Tibial artery (tissue), 4 donors: ENCODE data around the gene SESN3.

ENCODE experiments used
- DNase-seq, 2 donors: peaks; one replicate each; pipeline ENCODE4 v3.0.0-alpha.2; 2019
- H3K27ac ChIP-seq, 2 donors: fragments of 200-600 bp; sonication (generic) in 1 of 2; 1 replicate in 1 of 2; 2 replicates in 1 of 2; pipeline ENCODE4 v1.5.1; 2018 to 2019; ENCODE audit warnings: mild to moderate bottlenecking in 1 of 2
- H3K27me3 ChIP-seq, 2 donors: fragments of 200-600 bp; sonication (generic) in 1 of 2; one replicate each; pipeline versions ENCODE4 v1.5.1 to v1.6.0; 2016 to 2019
- H3K36me3 ChIP-seq, 3 donors: fragments of 200-600 bp; sonication (generic) in 2 of 3; one replicate each; pipeline ENCODE4 v1.5.1; 2016 to 2019; ENCODE audit warnings: mild to moderate bottlenecking in 2 of 3
- H3K4me1 ChIP-seq, 4 donors: fragments of 200-600 bp; sonication (generic) in 2 of 4; 1 replicate in 3 of 4; 2 replicates in 1 of 4; pipeline ENCODE4 v1.5.1; 2016 to 2019
- H3K4me3 ChIP-seq, 2 donors: fragments of 200-600 bp; sonication (generic) in 1 of 2; 1 replicate in 1 of 2; 2 replicates in 1 of 2; pipeline ENCODE4 v1.5.1; 2018 to 2019; ENCODE audit warnings: mild to moderate bottlenecking in 2 of 2
- H3K9me3 ChIP-seq, 3 donors: fragments of 200-600 bp; sonication (generic) in 1 of 3; one replicate each; pipeline ENCODE4 v1.5.1; 2016 to 2019
- CTCF ChIP-seq, 2 experiments: fragments of 200-600 bp in 1 of 2; fragments of 450-650 bp in 1 of 2; IDR thresholded peaks; one replicate each; pipeline ENCODE4 v1.5.1; 2017 to 2019; ENCODE audit warnings: antibody characterized with exemption in 2 of 2, mild to moderate bottlenecking in 1 of 2, moderate library complexity in 1 of 2
- intact Hi-C: fragments of 100-400 bp; cut with DNase I; formaldehyde crosslinking; loops from one replicate; pipeline ENCODE4 v1.15.0; 2023; ENCODE audit warnings: low total_unique reads

Gene SESN3

DNA sequence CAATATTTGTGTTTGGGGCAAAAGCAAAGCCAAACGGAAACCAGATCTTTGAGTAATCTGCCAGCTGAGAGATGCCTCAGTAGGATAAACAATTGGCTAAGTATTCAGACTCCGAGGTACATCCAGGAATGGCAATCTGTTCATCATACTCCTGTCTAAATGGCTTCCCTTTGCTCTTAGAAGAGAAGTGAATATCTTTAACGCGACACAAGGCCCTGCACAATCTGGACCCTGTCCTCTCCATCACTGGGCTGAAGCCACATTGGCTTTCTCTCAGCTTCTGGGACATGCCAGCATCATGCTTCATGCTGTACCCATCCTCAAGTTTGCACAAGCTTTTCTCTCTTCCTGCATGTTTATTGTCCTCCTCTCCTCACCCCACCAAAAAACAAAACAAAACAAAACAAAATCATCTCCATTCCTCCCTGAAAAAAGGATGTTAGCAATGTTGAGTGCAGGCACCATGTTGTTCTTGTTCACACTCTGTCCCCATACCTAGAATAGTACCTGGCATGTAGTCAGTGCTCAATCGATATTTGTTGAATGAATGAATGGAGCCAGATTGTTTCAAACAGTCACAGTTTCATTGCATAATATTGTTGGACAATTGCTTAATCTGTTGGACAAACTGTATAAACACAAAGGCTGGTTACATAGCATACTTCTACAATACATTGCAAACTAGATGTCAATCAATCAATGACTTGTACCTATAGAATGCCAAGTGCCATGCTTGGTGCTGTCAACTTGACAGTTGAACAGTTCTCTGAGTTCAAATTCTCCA, 38.2 kb upstream of the SESN3 start:
- H3K9me3 ChIP-seq, result no peaks in the 10 kb centered on the region
- intact Hi-C loops, result no loop called here
- DNase-seq, result no peak
- peaks cover 0 to 22% (median 6%) of the 10 kb centered on the region in 4 donors for H3K4me1 ChIP-seq
- no peak overlapping the region for H3K27ac ChIP-seq
- no peak overlapping the region for H3K4me3 ChIP-seq
- H3K27me3 ChIP-seq, result no peaks in the 10 kb centered on the region
- no peaks in the 10 kb centered on the region for H3K36me3 ChIP-seq
- TF ChIP-seq CTCF (IDR thresholded peaks at IDR 0.05), result no peak

GRCh38 chr11:95268391-95268790, 37.4 kb upstream of the SESN3 start:
- intact Hi-C loops, result no loop called here
- no peaks in the 10 kb centered on the region for H3K36me3 ChIP-seq
- TF ChIP-seq CTCF (IDR thresholded peaks at IDR 0.05), result no peak
- no peaks in the 10 kb centered on the region for H3K9me3 ChIP-seq
- no peak for DNase-seq
- H3K4me1 ChIP-seq, result peaks cover 0 to 22% (median 6%) of the 10 kb centered on the region in 4 donors
- H3K27me3 ChIP-seq, result no peaks in the 10 kb centered on the region
- H3K4me3 ChIP-seq, result no peak overlapping the region
- no peak overlapping the region for H3K27ac ChIP-seq

GRCh38 chr11:95267601-95268213, 36.7 kb upstream of the SESN3 start:
- no peak for DNase-seq
- Histone ChIP-seq H3K36me3 (no peaks in the 10 kb centered on the region), H3K4me3 (no peak overlapping the region), H3K9me3 (no peaks in the 10 kb centered on the region), H3K4me1 (peaks cover 0 to 22% (median 6%) of the 10 kb centered on the region in 4 donors), H3K27ac (no peak overlapping the region), H3K27me3 (no peaks in the 10 kb centered on the region)
- TF ChIP-seq CTCF (IDR thresholded peaks at IDR 0.05), result no peak
- intact Hi-C loops, result no loop called here

DNA sequence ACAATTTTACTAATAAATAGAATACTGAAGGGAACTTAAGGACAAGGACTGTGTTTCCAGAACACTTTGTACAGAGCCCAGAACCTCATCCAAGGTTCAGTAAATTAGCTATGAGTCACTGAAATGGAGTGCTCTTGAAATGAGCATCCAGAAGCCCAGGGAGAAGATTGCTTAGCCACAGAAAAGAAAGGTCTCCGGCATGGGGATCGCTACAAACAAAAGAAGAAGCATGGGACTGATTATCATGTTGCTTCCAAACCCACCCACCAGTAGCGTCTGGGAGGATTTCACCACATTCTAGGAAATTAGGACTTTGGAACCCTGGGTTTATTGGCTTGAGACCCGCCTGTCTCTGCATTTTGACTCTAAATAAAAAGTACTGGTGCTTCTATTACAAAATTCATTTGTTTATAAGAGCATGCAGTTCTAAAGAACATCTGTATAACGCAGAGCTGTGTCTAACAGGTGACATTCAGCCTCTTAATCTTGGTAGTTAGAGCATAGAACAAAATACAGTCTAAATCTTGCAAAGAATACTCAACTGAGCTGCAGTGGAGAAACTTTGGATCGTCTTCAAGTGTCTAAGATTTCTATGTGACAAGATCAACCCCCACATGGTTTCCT, 35.9 kb upstream of the SESN3 start:
- peak overlapping the region in 1 of 2 donors; percentile 16 for H3K27ac ChIP-seq
- intact Hi-C loops, result no loop called here
- peak in 1 of 2 donors; percentile 42 for DNase-seq

GRCh38 chr11:95264881-95265280, 33.9 kb upstream of the SESN3 start:
- Histone ChIP-seq H3K4me3 (no peak overlapping the region), H3K36me3 (no peaks in the 10 kb centered on the region), H3K4me1 (peaks cover 0 to 22% (median 6%) of the 10 kb centered on the region in 4 donors), H3K27ac (no peak overlapping the region), H3K9me3 (no peaks in the 10 kb centered on the region), H3K27me3 (no peaks in the 10 kb centered on the region)
- DNase-seq, result no peak
- intact Hi-C loops, result no loop called here
- no peak for TF ChIP-seq CTCF (IDR thresholded peaks at IDR 0.05)

More for the DNA sequence above, 35.9 kb upstream of the SESN3 start:
- H3K9me3 ChIP-seq, result no peaks in the 10 kb centered on the region
- H3K36me3 ChIP-seq, result no peaks in the 10 kb centered on the region
- H3K4me3 ChIP-seq, result no peak overlapping the region
- H3K4me1 ChIP-seq, result peaks cover 0 to 22% (median 6%) of the 10 kb centered on the region in 4 donors
- TF ChIP-seq CTCF (IDR thresholded peaks at IDR 0.05), result no peak
- H3K27me3 ChIP-seq, result no peaks in the 10 kb centered on the region
